HEK293 (cell line): ENCODE data around the gene LSP1.

ENCODE experiments used
- CTCF ChIA-PET: fragments of 350-600 bp; formaldehyde crosslinking; extraction: SDS; loops from one replicate; lab custom pipeline; 2021; ENCODE audit warnings: antibody characterized with exemption; lab: Yijun Ruan, JAX
- POLR2A ChIA-PET: fragments of 300-600 bp; formaldehyde crosslinking; extraction: SDS; loops from one replicate; lab custom pipeline; 2020; ENCODE audit warnings: antibody characterized with exemption, inconsistent platforms; lab: Yijun Ruan, JAX
- H3K27ac ChIP-seq: fragments of 200-500 bp; sonication (Bioruptor generic); 2 replicates; pipeline ENCODE4 v1.5.1; 2014; ENCODE audit warnings: low read depth, low read length, control low read depth, inconsistent platforms; ENCODE audit errors: extremely low read depth
- H3K36me3 ChIP-seq, 2 experiments: fragments of 200-500 bp in 1 of 2; sonication (Bioruptor generic) in 1 of 2; 1 replicate in 1 of 2; 2 replicates in 1 of 2; pipeline ENCODE4 v1.5.1; 2014 to 2017; ENCODE audit warnings: inconsistent platforms in 2 of 2, low read length in 2 of 2; ENCODE audit not compliant: control insufficient read depth in 2 of 2, insufficient read depth in 1 of 2
- H3K4me1 ChIP-seq: fragments of 200-500 bp; sonication (Bioruptor generic); 2 replicates; pipeline ENCODE4 v1.5.1; 2014; ENCODE audit warnings: mild to moderate bottlenecking, low read length, inconsistent platforms; ENCODE audit not compliant: control insufficient read depth, insufficient read depth
- H3K4me3 ChIP-seq: 2 replicates; pipeline ENCODE4 v1.5.1; 2011; ENCODE audit warnings: low read depth, mild to moderate bottlenecking, control low read depth, low read length, moderate library complexity
- H3K9me3 ChIP-seq: fragments of 200-500 bp; sonication (Bioruptor generic); 2 replicates; pipeline ENCODE4 v1.5.1; 2014; ENCODE audit warnings: low read depth, low read length, inconsistent platforms; ENCODE audit not compliant: control insufficient read depth, insufficient read depth
- BCL11B ChIP-seq: fragments of 450-650 bp; formaldehyde crosslinking; IDR thresholded peaks from 2 replicates; pipeline ENCODE4 v1.5.1; 2016; ENCODE audit warnings: low read depth, missing biosample characterization, missing genetic modification characterization
- GLI2 ChIP-seq: fragments of 450-650 bp; formaldehyde crosslinking; IDR thresholded peaks from 2 replicates; pipeline ENCODE4; 2017; ENCODE audit warnings: missing biosample characterization, missing genetic modification characterization, low read depth, borderline replicate concordance
- HOXC10 ChIP-seq: sonication (generic); formaldehyde crosslinking; IDR thresholded peaks from 2 replicates; pipeline ENCODE4 v1.8.1; 2023; ENCODE audit warnings: mild to moderate bottlenecking, missing genetic modification reagents
- WT1 ChIP-seq: fragments of 450-650 bp; formaldehyde crosslinking; IDR thresholded peaks from 2 replicates; pipeline ENCODE4 v1.5.1; 2016; ENCODE audit warnings: missing biosample characterization, missing genetic modification characterization
- ZBTB26 ChIP-seq: fragments of 450-650 bp; formaldehyde crosslinking; optimal IDR thresholded peaks from 2 replicates; pipeline ENCODE3; 2016; ENCODE audit warnings: missing biosample characterization, mild to moderate bottlenecking, missing genetic modification characterization
- ZBTB49 ChIP-seq: fragments of 450-650 bp; formaldehyde crosslinking; IDR thresholded peaks from 2 replicates; pipeline ENCODE4 v1.5.1; 2016; ENCODE audit warnings: missing biosample characterization, missing genetic modification characterization, low read depth
- ZBTB7A ChIP-seq: fragments of 450-650 bp; formaldehyde crosslinking; IDR thresholded peaks from 2 replicates; pipeline ENCODE4 v1.5.1; 2016; ENCODE audit warnings: low read depth, missing biosample characterization, missing genetic modification characterization
- ZNF146 ChIP-seq: fragments of 450-650 bp; formaldehyde crosslinking; IDR thresholded peaks from 2 replicates; pipeline ENCODE4 v1.5.1; 2016; ENCODE audit warnings: missing biosample characterization, missing genetic modification characterization
- ZNF2 ChIP-seq: fragments of 450-650 bp; formaldehyde crosslinking; IDR thresholded peaks from 2 replicates; pipeline ENCODE4 v1.5.1; 2016; ENCODE audit warnings: missing biosample characterization, missing genetic modification characterization
- ZNF239 ChIP-seq: fragments of 450-650 bp; formaldehyde crosslinking; IDR thresholded peaks from 2 replicates; pipeline ENCODE4 v1.5.1; 2016; ENCODE audit warnings: missing biosample characterization, missing genetic modification characterization
- ZNF398 ChIP-seq: fragments of 450-650 bp; formaldehyde crosslinking; IDR thresholded peaks from 2 replicates; pipeline ENCODE4 v1.5.1; 2017; ENCODE audit warnings: missing biosample characterization, missing genetic modification characterization
- ZNF518A ChIP-seq: fragments of 450-650 bp; formaldehyde crosslinking; conservative IDR thresholded peaks from 2 replicates; pipeline ENCODE4 v1.5.1; 2016; ENCODE audit warnings: low read depth, missing biosample characterization, missing genetic modification characterization
- ZNF664 ChIP-seq: fragments of 450-650 bp; formaldehyde crosslinking; IDR thresholded peaks from 2 replicates; pipeline ENCODE4 v1.5.1; 2016; ENCODE audit warnings: missing biosample characterization, missing genetic modification characterization
- ZNF704 ChIP-seq: fragments of 450-650 bp; formaldehyde crosslinking; IDR thresholded peaks from 2 replicates; pipeline ENCODE4 v1.5.1; 2016; ENCODE audit warnings: missing biosample characterization, missing genetic modification characterization

Gene LSP1

GRCh38 chr11:1881442-1882264 lies 28.8 kb downstream of the LSP1 start:
- no peaks in the 10 kb centered on the region for H3K36me3 ChIP-seq
- H3K4me3 ChIP-seq: no peak overlapping the region
- ChIA-PET CTCF (interaction anchor here (0.5 to 3.9 kb wide), 41 partner anchors 10 to 986 kb away, joined by 3 to 119 read pairs (median 4); partner anchors contain the start of genes H19, IGF2, MRPL23 and PRR33), POLR2A (no interaction called here)
- no peaks in the 10 kb centered on the region for H3K9me3 ChIP-seq
- no peak overlapping the region for H3K27ac ChIP-seq
- no peaks in the 10 kb centered on the region for H3K4me1 ChIP-seq
- TF ChIP-seq ZNF398 (tag by site-specific recombination) (no peak), ZNF239 (tag by site-specific recombination) (no peak), ZNF664 (tag by site-specific recombination) (no peak), GLI2 (tag by site-specific recombination) (no peak), HOXC10 (no peak), ZNF518A (no peak), ZNF146 (tag by site-specific recombination) (no peak), ZBTB49 (no peak), WT1 (no peak), ZNF704 (tag by site-specific recombination) (no peak), ZBTB26 (tag by site-specific recombination) (no peak), BCL11B (tag by site-specific recombination) (no peak), ZNF2 (tag by site-specific recombination) (no peak), ZBTB7A (no peak)
- TF ChIP-seq, all 188 proteins: peak for 0
